Stimulated activated CD8-positive, alpha-beta memory T cell treated with anti-CD3 and anti-CD28 coated beads, Interleukin-4, amount 100 ng/mL, for 24 hours (primary cell): ENCODE data around the gene SASH1.
"Not testable (repeated sequence)": the region's sequence is repeated elsewhere in the genome, so short reads cannot be mapped to it uniquely, and the experiment has no call there.

Experiments used
- DNase-seq: peaks from one replicate; pipeline ENCODE4 v3.0.0-alpha.2; 2020; ENCODE audit warnings: low read depth

The SASH1 gene

GRCh38 chr6:148370176-148370575 is 27.5 kb downstream of the SASH1 start:
- no peak for DNase-seq

GRCh38 chr6:148374040-148374774 is 31.6 kb downstream of the SASH1 start:
- no peak for DNase-seq

- no peak for DNase-seq
These were observed 32.8 kb downstream of the SASH1 start for GRCh38 chr6:148375401-148375800.

GRCh38 chr6:148379481-148379880 is 36.8 kb downstream of the SASH1 start:
- DNase-seq, result no peak

GRCh38 chr6:148379966-148380713 is 37.5 kb downstream of the SASH1 start:
- DNase-seq, result no peak

GRCh38 chr6:148382051-148382450 is 39.4 kb downstream of the SASH1 start:
- DNase-seq, result not testable (repeated sequence)

- no peak for DNase-seq
These were observed 40.2 kb downstream of the SASH1 start for GRCh38 chr6:148382861-148383260.

- DNase-seq, result no peak
These were observed 41.2 kb downstream of the SASH1 start for GRCh38 chr6:148383658-148384368.

GRCh38 chr6:148385379-148385778 is 42.7 kb downstream of the SASH1 start:
- no peak for DNase-seq

- DNase-seq, result no peak
These were observed 45.9 kb downstream of the SASH1 start for GRCh38 chr6:148388521-148388920.

GRCh38 chr6:148389086-148389485 is 46.4 kb downstream of the SASH1 start:
- no peak for DNase-seq

GRCh38 chr6:148389917-148390316 is 47.3 kb downstream of the SASH1 start:
- no peak for DNase-seq

- DNase-seq, result not testable (repeated sequence)
These were observed 49.5 kb downstream of the SASH1 start for GRCh38 chr6:148392127-148392526.

- DNase-seq, result no peak
These were observed 50.0 kb downstream of the SASH1 start for GRCh38 chr6:148392671-148393070.

GRCh38 chr6:148395583-148396101 is 53.0 kb downstream of the SASH1 start:
- DNase-seq, result no peak

GRCh38 chr6:148396411-148396810 is 53.8 kb downstream of the SASH1 start:
- DNase-seq, result no peak

GRCh38 chr6:148396926-148397325 is 54.3 kb downstream of the SASH1 start:
- no peak for DNase-seq

GRCh38 chr6:148398244-148398643 is 55.6 kb downstream of the SASH1 start:
- no peak for DNase-seq

- DNase-seq, result no peak
These were observed 56.0 kb downstream of the SASH1 start for GRCh38 chr6:148398678-148399077.

- DNase-seq, result no peak
These were observed 58.9 kb downstream of the SASH1 start for GRCh38 chr6:148401571-148401970.

- DNase-seq, result no peak
These were observed 61.9 kb downstream of the SASH1 start for GRCh38 chr6:148404456-148405054.

GRCh38 chr6:148405894-148406293 is 63.3 kb downstream of the SASH1 start:
- no peak for DNase-seq
